Caco-2 (cell line): ENCODE measurements around the gene KCNT2. TPM values are rescaled to one million over a fixed set of nuclear protein-coding genes. Genes with fewer than 3 reads are reported as not detected.

ENCODE experiments used
- BruUV-seq: library from RNA; stranded (reverse); fragments of 400-500 nt; replicated peaks from 2 replicates; lab custom pipeline; 2021; lab: Mats Ljungman, UMichigan
- CTCF ChIA-PET: fragments of 300-600 bp; sonication (Branson Sonifier 250); formaldehyde crosslinking; loops from one replicate; lab custom pipeline; 2022; ENCODE audit warnings: antibody characterized with exemption; lab: Charles Lee
- POLR2A ChIA-PET: fragments of 300-600 bp; sonication (Branson Sonifier 250); formaldehyde crosslinking; loops from one replicate; lab custom pipeline; 2022; ENCODE audit warnings: antibody characterized with exemption; lab: Charles Lee
- DNase-seq, 2 experiments: peaks; one replicate each; pipeline versions ENCODE4 v3.0.0 to v3.0.0-alpha.2; 2020 to 2022
- H3K27me3 ChIP-seq: replicated peaks from 2 replicates; pipeline ENCODE4 v1.6.0; 2011; ENCODE audit warnings: low read length; ENCODE audit not compliant: control insufficient read depth, insufficient read depth
- H3K36me3 ChIP-seq: 2 replicates; pipeline ENCODE4 v1.5.1; 2011; ENCODE audit warnings: low read length; ENCODE audit not compliant: control insufficient read depth, insufficient read depth
- H3K4me1 ChIP-seq: fragments of 250-450 bp; sonication (Bioruptor Pico); 2 replicates; pipeline ENCODE4 v1.5.1; 2020; ENCODE audit warnings: mild to moderate bottlenecking
- H3K4me3 ChIP-seq: 2 replicates; pipeline ENCODE4 v1.5.1; 2011; ENCODE audit warnings: low read depth, mild to moderate bottlenecking, control low read depth, low read length
- H3K9me3 ChIP-seq: fragments of 250-450 bp; sonication (Bioruptor Pico); 2 replicates; pipeline ENCODE4 v1.5.1; 2020; ENCODE audit warnings: mild to moderate bottlenecking, moderate library complexity
- H3K27ac Mint-ChIP-seq: one replicate; pipeline ENCODE4 v1.8.0; 2022; ENCODE audit warnings: mixed read lengths; ENCODE audit not compliant: unreplicated experiment
- H3K27me3 Mint-ChIP-seq: one replicate; pipeline ENCODE4 v1.8.0; 2022; ENCODE audit warnings: mixed read lengths; ENCODE audit not compliant: insufficient read depth, unreplicated experiment
- H3K36me3 Mint-ChIP-seq: one replicate; pipeline ENCODE4 v1.8.0; 2022; ENCODE audit warnings: mild to moderate bottlenecking, mixed read lengths; ENCODE audit not compliant: insufficient read depth, unreplicated experiment
- H3K4me1 Mint-ChIP-seq: one replicate; pipeline ENCODE4 v1.8.0; 2022; ENCODE audit warnings: low read depth, mixed read lengths; ENCODE audit not compliant: unreplicated experiment
- H3K4me3 Mint-ChIP-seq: one replicate; pipeline ENCODE4 v1.8.0; 2022; ENCODE audit warnings: mild to moderate bottlenecking, moderate library complexity, mixed read lengths; ENCODE audit not compliant: unreplicated experiment
- H3K9me3 Mint-ChIP-seq: one replicate; pipeline ENCODE4 v1.8.0; 2022; ENCODE audit warnings: mixed read lengths; ENCODE audit not compliant: unreplicated experiment
- intact Hi-C: fragments of 100-400 bp; cut with micrococcal nuclease; formaldehyde crosslinking; loops from one replicate; pipeline ENCODE4 v1.10.0; 2022; ENCODE audit not compliant: unreplicated experiment
- total RNA-seq: library from RNA; stranded (reverse); gene quantifications from 2 replicates; pipeline ENCODE4 v1.2.3, GENCODE V29; 2022
- TF ChIP-seq, protein P1 (sequence below), 2 experiments: fragments of 200-600 bp in 1 of 2; IDR thresholded peaks; 1 replicate in 1 of 2; 2 replicates in 1 of 2; pipeline versions ENCODE4 v1.5.1 to v1.8.0; 2011 to 2022; ENCODE audit warnings: antibody characterized with exemption in 1 of 2, control low read depth in 1 of 2, inconsistent platforms in 1 of 2, low read depth in 1 of 2, low read length in 1 of 2, mild to moderate bottlenecking in 1 of 2, moderate library complexity in 1 of 2; ENCODE audit not compliant: insufficient read depth in 1 of 2, severe bottlenecking in 1 of 2, unreplicated experiment in 1 of 2

Gene KCNT2
- total RNA-seq, 1 experiment from 2014 or later, result not detected

DNA sequence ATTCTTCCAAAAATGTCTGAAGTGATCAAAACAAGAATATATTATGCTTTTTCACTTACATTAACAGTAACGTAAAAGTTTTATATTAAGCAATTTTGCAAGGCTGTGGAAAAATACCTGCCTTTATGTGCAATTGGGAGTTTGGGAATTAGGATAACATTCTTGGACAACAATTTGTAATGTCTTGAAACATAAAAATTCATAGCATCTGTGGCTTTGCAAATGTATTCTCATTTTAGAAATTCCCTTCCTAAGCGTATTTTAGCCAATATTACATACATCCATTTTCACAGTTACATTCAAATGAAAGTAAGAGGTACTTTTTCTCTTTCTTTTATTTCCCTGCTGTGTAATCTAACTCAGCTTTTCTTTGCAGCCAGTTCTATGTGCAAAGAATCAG lies 30.2 kb upstream of the KCNT2 start:
- ChIA-PET POLR2A (no interaction called here), CTCF (interaction anchor here (0.7 kb wide), 1 partner anchor 716 kb away, joined by 6 read pairs; no protein-coding TSS in a partner anchor)
- H3K27me3 ChIP-seq, result no peaks in the 10 kb centered on the region
- Mint-ChIP-seq H3K27me3 (peaks cover 3% of the 10 kb centered on the region), H3K27ac (no peak overlapping the region), H3K4me1 (no peaks in the 10 kb centered on the region), H3K36me3 (no peaks in the 10 kb centered on the region), H3K4me3 (no peak overlapping the region), H3K9me3 (no peaks in the 10 kb centered on the region)
- no peaks in the 10 kb centered on the region for H3K4me1 ChIP-seq
- DNase-seq, result no peak
- TF ChIP-seq, protein P1, sequence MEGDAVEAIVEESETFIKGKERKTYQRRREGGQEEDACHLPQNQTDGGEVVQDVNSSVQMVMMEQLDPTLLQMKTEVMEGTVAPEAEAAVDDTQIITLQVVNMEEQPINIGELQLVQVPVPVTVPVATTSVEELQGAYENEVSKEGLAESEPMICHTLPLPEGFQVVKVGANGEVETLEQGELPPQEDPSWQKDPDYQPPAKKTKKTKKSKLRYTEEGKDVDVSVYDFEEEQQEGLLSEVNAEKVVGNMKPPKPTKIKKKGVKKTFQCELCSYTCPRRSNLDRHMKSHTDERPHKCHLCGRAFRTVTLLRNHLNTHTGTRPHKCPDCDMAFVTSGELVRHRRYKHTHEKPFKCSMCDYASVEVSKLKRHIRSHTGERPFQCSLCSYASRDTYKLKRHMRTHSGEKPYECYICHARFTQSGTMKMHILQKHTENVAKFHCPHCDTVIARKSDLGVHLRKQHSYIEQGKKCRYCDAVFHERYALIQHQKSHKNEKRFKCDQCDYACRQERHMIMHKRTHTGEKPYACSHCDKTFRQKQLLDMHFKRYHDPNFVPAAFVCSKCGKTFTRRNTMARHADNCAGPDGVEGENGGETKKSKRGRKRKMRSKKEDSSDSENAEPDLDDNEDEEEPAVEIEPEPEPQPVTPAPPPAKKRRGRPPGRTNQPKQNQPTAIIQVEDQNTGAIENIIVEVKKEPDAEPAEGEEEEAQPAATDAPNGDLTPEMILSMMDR (IDR thresholded peaks at IDR 0.05; ENCODE audit: insufficient read depth in 1 of 2, low read depth in 1 of 2, low read length in 1 of 2, severe bottlenecking in 1 of 2, unreplicated experiment in 1 of 2), result no peak
- H3K9me3 ChIP-seq, result no peaks in the 10 kb centered on the region
- intact Hi-C loops, result no loop called here
- no TSS peak for BruUV-seq
- H3K36me3 ChIP-seq, result no peaks in the 10 kb centered on the region
- no peak overlapping the region for H3K4me3 ChIP-seq

DNA sequence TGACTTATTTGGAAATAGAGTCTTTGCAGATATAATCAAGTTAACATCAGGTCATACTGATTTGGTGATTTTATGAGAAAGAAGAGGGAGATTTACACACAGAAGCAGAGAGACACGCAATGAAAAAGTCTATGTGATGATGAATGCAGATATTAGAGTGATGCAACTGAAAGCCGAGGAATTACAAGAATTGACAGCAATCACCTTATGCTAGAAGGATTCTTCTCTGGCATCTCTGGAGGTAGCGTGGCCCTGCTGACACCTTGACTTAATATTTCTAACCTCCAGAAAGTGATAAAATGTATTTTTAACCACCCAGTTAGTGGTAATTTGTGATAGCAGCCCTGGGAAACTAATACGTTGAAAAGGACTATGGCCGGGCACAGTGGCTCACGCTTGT lies 29.4 kb upstream of the KCNT2 start:
- Histone ChIP-seq H3K4me1 (no peaks in the 10 kb centered on the region), H3K9me3 (no peaks in the 10 kb centered on the region), H3K4me3 (no peak overlapping the region), H3K36me3 (no peaks in the 10 kb centered on the region), H3K27me3 (no peaks in the 10 kb centered on the region)
- TF ChIP-seq, protein P1 (IDR thresholded peaks at IDR 0.05; ENCODE audit: insufficient read depth in 1 of 2, low read depth in 1 of 2, low read length in 1 of 2, severe bottlenecking in 1 of 2, unreplicated experiment in 1 of 2), result no peak
- Mint-ChIP-seq H3K9me3 (no peaks in the 10 kb centered on the region), H3K27me3 (peaks cover 3% of the 10 kb centered on the region), H3K4me3 (no peak overlapping the region), H3K4me1 (no peaks in the 10 kb centered on the region), H3K27ac (no peak overlapping the region), H3K36me3 (no peaks in the 10 kb centered on the region)
- CTCF ChIA-PET, result no interaction called here
- DNase-seq, result no peak
- intact Hi-C loops, result no loop called here
- BruUV-seq, result no TSS peak
- POLR2A ChIA-PET, result no interaction called here

DNA sequence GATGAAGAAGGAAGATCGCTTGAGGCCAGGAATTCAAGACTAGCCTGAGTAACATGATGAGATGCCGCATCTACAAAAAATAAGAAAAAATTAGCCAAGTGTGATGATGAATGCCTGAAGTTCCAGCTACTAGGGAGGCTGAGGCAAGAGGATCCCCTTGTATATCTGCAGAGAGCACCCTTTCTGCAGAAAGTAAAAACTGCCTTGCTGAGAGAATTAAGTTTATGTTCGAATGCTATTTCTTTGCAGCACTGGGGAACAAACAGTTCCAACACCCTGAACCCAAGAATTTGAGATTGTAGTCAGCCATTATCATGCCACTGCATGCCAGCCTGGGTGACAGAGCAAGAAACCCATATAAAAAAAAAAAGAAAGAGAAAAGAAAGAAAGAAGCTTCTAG lies 20.6 kb upstream of the KCNT2 start:
- intact Hi-C loops, result no loop called here
- Mint-ChIP-seq H3K27me3 (no peaks in the 10 kb centered on the region), H3K4me3 (no peak overlapping the region), H3K4me1 (no peaks in the 10 kb centered on the region), H3K36me3 (no peaks in the 10 kb centered on the region), H3K9me3 (peaks cover 23% of the 10 kb centered on the region), H3K27ac (no peak overlapping the region)
- peaks cover 6% of the 10 kb centered on the region; the same call in 1 of the 2 replicates for H3K9me3 ChIP-seq
- CTCF ChIA-PET, result no interaction called here
- no peaks in the 10 kb centered on the region for H3K4me1 ChIP-seq
- DNase-seq, result no peak
- no peaks in the 10 kb centered on the region for H3K36me3 ChIP-seq
- TF ChIP-seq, protein P1 (IDR thresholded peaks at IDR 0.05; ENCODE audit: insufficient read depth in 1 of 2, low read depth in 1 of 2, low read length in 1 of 2, severe bottlenecking in 1 of 2, unreplicated experiment in 1 of 2), result no peak
- POLR2A ChIA-PET, result no interaction called here
- H3K4me3 ChIP-seq, result no peak overlapping the region
- no peaks in the 10 kb centered on the region for H3K27me3 ChIP-seq
- no TSS peak for BruUV-seq
